Vagina (tissue), 2 donors: ENCODE results near the gene SEMA3E.

Source experiments
- CTCF ChIP-seq, 3 experiments: fragments of 450-650 bp in 2 of 3; fragments of 200-600 bp in 1 of 3; sonication (generic) in 1 of 3; IDR thresholded peaks; one replicate each; pipeline ENCODE4 v1.5.1; 2017 to 2019; ENCODE audit warnings: antibody characterized with exemption in 3 of 3, mild to moderate bottlenecking in 2 of 3, moderate library complexity in 2 of 3
- POLR2AphosphoS5 ChIP-seq, 2 donors: sonication (generic); formaldehyde crosslinking; IDR thresholded peaks; one replicate each; pipeline ENCODE4 v1.9.0; 2017; ENCODE audit warnings: antibody characterized with exemption in 2 of 2, mild to moderate bottlenecking in 2 of 2, low read depth in 1 of 2; ENCODE audit not compliant: insufficient read depth in 1 of 2

- TF ChIP-seq CTCF (IDR thresholded peaks at IDR 0.05), result no peak
- TF ChIP-seq POLR2AphosphoS5 (IDR thresholded peaks at IDR 0.05; ENCODE audit: insufficient read depth in 1 of 2, low read depth in 1 of 2), result no peak
Measured at GRCh38 chr7:83484826-83485225, 164.1 kb downstream of the SEMA3E start.
